ENCODE results near the gene WSCD2.

DNA sequence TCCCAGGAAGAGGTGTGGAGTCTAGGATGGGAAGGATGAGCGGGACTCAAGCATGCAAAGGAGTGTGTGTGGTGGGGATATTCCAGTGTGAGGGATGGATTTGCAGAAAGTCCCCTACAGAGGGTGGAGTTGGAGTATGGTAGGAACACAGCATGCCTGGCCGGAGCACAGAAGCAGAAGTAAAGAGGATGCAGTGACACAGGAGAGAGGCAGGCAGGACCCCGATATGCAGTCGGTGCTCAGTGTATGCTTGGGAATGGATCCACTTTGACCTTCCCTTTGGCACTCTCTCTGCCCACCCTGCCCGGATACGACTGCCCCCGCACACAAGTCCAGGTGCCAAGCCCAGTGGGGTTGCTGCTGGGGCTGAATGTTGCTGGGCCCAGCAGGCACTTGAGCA lies 21.3 kb downstream of the WSCD2 start:
- TF ChIP-seq, protein P1, sequence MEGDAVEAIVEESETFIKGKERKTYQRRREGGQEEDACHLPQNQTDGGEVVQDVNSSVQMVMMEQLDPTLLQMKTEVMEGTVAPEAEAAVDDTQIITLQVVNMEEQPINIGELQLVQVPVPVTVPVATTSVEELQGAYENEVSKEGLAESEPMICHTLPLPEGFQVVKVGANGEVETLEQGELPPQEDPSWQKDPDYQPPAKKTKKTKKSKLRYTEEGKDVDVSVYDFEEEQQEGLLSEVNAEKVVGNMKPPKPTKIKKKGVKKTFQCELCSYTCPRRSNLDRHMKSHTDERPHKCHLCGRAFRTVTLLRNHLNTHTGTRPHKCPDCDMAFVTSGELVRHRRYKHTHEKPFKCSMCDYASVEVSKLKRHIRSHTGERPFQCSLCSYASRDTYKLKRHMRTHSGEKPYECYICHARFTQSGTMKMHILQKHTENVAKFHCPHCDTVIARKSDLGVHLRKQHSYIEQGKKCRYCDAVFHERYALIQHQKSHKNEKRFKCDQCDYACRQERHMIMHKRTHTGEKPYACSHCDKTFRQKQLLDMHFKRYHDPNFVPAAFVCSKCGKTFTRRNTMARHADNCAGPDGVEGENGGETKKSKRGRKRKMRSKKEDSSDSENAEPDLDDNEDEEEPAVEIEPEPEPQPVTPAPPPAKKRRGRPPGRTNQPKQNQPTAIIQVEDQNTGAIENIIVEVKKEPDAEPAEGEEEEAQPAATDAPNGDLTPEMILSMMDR (IDR thresholded peaks at IDR 0.05), result no peak
- TF ChIP-seq POLR2A (IDR thresholded peaks at IDR 0.05), result no peak

All from breast epithelium (tissue), 3 donors.